T1000 (cell line): ENCODE measurements around the gene CDC14B.
"Not testable (repeated sequence)": the region's sequence is repeated elsewhere in the genome, so short reads cannot be mapped to it uniquely, and the experiment has no call there.

ENCODE experiments used
- DNase-seq: peaks from one replicate; lab custom pipeline; 2025; ENCODE audit warnings: mixed read lengths; lab: John Stamatoyannopoulos, UW

The CDC14B gene

GRCh38 chr9:96626912-96627311, 7.3 kb upstream of the CDC14B start:
- DNase-seq: no peak

- DNase-seq: no peak
Observed at GRCh38 chr9:96621618-96622017, 2.0 kb upstream of the CDC14B start.

DNA sequence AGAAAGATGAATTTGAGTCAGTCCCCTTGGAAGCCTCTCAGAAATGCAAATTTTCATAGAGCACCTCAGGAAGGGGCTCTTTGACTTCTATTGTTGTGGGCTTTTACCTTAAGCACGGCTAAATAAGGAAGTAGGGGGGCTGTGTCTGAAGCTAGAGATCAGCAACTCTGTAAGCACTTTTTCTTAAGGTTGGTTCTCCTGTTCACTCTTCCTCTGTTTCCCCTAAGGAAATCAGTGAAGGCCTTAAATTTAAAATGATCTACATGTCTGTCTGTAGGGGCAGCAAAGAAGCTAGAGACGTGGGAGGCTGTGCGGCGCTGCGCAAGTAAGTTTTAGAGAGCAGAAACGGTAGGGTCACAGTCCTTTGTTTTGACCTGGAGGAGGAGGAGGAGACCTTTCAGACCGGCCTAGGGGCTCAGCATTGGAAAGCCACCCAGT, 1.2 kb upstream of the CDC14B start:
- DNase-seq: no peak

DNA sequence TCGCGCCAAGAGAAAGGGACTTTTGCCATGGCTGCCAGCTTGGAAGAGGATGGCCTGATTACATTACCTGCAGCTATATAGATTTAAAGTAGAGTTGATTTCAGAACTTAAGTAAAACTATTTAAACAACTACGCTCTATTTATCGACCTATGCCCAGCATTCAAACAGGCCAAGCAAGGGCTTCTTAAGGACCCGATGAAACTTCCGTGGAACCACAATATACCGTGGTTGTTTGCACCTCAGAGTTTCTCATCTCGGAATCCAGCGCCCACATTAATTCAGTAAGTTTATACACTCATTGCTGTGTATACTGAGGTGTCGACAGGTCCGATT, 505 bp upstream of the CDC14B start:
- DNase-seq: no peak

DNA sequence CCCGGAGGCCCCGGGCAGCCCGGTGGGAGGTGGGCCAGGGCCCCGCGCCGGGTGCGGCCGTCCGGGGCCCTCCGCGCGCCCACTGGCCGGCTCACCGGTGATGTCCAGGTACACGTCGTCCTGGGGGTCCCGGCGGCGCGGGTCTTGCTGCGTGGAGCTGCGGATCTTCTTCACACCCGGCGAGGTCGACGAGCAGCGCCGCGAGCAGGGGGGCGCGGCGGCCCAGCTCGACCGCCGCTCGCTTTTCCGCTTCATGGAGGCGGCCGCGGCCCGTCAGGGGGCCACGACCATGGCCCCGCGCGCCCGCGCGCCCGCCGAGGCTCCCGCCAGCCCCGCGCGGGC, 548 bp downstream of the CDC14B start:
- no peak for DNase-seq

- DNase-seq: peak; percentile 33
Observed at GRCh38 chr9:96618209-96619123, 1.2 kb downstream of the CDC14B start.

GRCh38 chr9:96617439-96618185, 2.0 kb downstream of the CDC14B start:
- no peak for DNase-seq

DNA sequence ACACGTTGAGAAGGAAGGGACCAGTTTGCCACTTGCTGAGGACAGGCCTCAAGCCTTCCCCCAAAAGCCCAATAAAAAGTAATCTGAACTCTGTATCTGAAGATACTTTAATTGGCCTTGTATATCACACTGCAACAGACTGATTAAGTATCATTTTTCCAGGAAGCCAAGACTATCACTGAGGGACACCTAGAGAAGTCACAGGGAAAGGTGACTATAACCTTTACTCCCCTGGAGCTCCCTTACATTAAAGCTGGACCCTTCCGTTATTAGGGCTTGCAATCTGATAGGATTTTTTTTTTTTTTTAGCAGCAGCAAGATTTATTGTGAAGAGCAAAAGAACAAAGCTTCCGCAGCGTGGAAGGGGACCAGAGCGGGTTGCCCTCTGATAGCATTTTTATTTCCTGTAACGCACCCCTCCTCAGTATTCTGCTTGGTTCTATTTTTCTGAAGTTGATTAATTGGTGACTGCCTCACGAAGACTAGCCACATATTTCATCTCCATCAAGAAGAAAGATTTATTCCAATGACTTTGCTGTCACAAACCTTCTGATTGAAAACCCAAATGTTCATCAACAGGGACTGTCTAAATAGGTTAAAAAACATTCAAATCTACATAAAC, 2.7 kb downstream of the CDC14B start:
- no peak for DNase-seq

GRCh38 chr9:96615411-96615810, 4.2 kb downstream of the CDC14B start:
- no peak for DNase-seq

DNA sequence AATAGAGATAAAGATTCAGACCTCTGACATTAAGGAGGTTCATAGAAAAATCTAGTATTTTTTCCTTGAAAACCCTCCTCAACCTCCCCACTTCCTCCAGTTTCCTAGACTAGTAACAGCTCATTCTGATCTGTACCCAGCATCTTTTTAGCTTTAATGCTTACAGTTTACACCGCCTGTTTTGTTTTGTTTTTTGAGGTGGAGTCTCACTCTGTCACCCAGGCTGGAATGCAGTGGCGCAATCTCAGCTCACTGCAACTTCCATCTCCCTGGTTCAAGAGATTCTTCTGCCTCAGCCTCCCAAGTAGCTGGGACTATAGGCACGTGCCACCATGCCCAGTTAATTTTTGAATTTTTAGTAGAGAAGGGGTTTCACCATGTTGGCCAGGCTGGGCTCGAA, 5.0 kb downstream of the CDC14B start:
- not testable (repeated sequence) for DNase-seq

GRCh38 chr9:96612966-96613589, 6.6 kb downstream of the CDC14B start:
- DNase-seq: no peak

GRCh38 chr9:96612105-96612965, 7.3 kb downstream of the CDC14B start:
- peak; percentile 13 for DNase-seq

- no peak for DNase-seq
Observed at GRCh38 chr9:96611302-96611701, 8.3 kb downstream of the CDC14B start.

DNA sequence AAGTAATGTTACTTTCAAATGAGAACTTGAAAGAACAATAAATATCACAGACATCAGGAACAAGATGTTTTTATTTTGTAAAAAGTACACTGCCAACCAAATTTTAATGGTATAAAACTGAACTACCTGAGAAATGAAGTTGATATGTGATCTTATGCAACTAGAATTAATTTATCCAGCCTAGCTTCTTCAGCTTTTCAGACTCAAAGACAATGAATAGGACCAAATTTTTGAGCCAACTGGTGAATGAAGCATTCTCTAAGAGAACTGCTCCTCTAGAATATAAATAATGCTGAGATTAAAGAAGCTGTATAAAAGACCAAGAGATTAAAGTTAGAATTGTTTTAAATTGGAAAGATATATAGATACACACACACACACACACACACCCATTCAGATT, 9.9 kb downstream of the CDC14B start:
- DNase-seq: no peak

- DNase-seq: no peak
Observed at GRCh38 chr9:96607971-96608370, 11.7 kb downstream of the CDC14B start.

- no peak for DNase-seq
Observed at GRCh38 chr9:96605328-96605727, 14.3 kb downstream of the CDC14B start.

GRCh38 chr9:96604004-96604319, 15.7 kb downstream of the CDC14B start:
- DNase-seq: no peak

DNA sequence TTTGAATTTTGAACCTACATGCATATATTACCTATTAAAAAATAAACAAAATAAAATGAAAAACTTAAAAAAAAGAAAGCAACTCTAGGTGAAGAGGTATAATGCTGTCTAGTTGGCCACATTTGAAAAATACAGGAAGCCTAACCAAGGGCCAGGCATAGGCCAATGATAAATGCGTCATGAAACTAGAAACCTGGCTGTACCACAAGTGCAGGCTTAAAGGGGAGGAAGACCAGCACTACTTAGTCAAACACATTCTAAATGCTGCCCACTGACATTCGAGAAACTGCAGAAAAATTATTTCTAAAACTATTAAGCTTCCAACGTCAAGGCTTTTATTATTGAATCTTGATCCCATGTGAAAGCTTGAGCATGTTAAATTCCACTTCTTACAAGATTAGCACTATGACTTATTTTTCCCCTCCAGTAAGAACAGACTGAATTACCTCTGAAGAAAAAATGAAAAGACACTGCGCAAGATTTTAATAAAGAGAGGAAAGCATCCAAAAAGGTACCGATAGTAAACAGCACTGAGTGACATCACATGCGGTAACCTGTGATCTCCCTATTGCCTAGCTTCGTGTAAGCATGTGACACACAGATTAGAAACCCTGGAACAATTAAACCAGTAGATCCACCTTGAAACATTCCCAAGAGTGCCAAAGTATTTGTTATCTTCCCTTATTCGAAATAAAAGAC, 16.2 kb downstream of the CDC14B start:
- DNase-seq: no peak

DNA sequence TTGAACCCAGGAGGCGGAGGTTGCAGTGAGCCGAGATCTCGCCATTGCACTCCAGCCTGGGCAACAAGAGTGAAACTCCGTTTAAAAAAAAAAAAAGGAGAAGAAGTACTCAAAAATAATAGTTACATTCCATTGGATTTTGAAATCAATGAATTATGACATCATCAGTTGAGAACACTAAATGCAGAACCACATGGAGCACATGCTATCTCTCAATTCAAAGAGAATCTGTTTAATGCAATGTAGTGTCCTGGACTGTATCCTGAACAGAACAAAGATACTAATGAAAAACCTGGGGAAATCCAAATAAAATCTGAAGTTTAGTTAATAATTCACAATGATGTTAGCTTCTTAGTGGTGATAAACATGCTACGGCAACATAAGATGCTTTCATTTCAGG, 20.3 kb downstream of the CDC14B start:
- DNase-seq: no peak

GRCh38 chr9:96596601-96597111, 23.0 kb downstream of the CDC14B start:
- DNase-seq: no peak
